WTC11 (cell line): ENCODE data around the gene MTCL1. TPM values are rescaled to one million over a fixed set of nuclear protein-coding genes. Genes with fewer than 3 reads are reported as not detected.

Source experiments
- ATAC-seq: fragments of 200-7000 bp; cut with Tn5 transposase; 2 replicates; pipeline ENCODE4 v1.10.0; 2021; ENCODE audit warnings: mild to moderate bottlenecking, moderate library complexity
- CTCF ChIA-PET: fragments of 300-600 bp; sonication (Branson Sonifier 250); formaldehyde crosslinking; loops from one replicate; lab custom pipeline; 2021; ENCODE audit warnings: antibody characterized with exemption; lab: Charles Lee
- POLR2A ChIA-PET: fragments of 350-600 bp; sonication (Branson Sonifier 250); formaldehyde crosslinking; loops from one replicate; lab custom pipeline; 2021; ENCODE audit warnings: antibody characterized with exemption; lab: Charles Lee
- DNase-seq: peaks from one replicate; pipeline ENCODE4 v3.0.0; 2021; ENCODE audit warnings: low spot score
- H3K27ac Mint-ChIP-seq: 2 replicates; pipeline ENCODE4 v1.8.0; 2021; ENCODE audit warnings: mixed read lengths
- H3K27me3 Mint-ChIP-seq: 2 replicates; pipeline ENCODE4 v1.8.0; 2021; ENCODE audit warnings: low read depth, mild to moderate bottlenecking, moderate library complexity, mixed read lengths
- H3K36me3 Mint-ChIP-seq: 2 replicates; pipeline ENCODE4 v1.8.0; 2021; ENCODE audit warnings: mixed read lengths
- H3K4me1 Mint-ChIP-seq: 2 replicates; pipeline ENCODE4 v1.8.0; 2022; ENCODE audit warnings: mixed read lengths
- H3K4me3 Mint-ChIP-seq: 2 replicates; pipeline ENCODE4 v1.8.0; 2021; ENCODE audit warnings: mild to moderate bottlenecking, moderate library complexity, mixed read lengths
- H3K9me3 Mint-ChIP-seq: 2 replicates; pipeline ENCODE4 v1.8.0; 2021; ENCODE audit warnings: mixed read lengths
- AFF4 ChIP-seq: sonication (generic); formaldehyde crosslinking; IDR thresholded peaks from 2 replicates; pipeline ENCODE4 v1.8.1; 2023; ENCODE audit warnings: mild to moderate bottlenecking, missing genetic modification reagents, borderline replicate concordance
- ARID4B ChIP-seq: sonication (generic); formaldehyde crosslinking; IDR thresholded peaks from 2 replicates; pipeline ENCODE4 v1.8.0; 2023; ENCODE audit warnings: missing genetic modification reagents, mild to moderate bottlenecking, borderline replicate concordance
- ATF6 ChIP-seq: sonication (generic); formaldehyde crosslinking; IDR thresholded peaks from 2 replicates; pipeline ENCODE4 v1.8.1; 2023; ENCODE audit warnings: mild to moderate bottlenecking, missing genetic modification reagents
- E2F4 ChIP-seq: sonication (generic); formaldehyde crosslinking; IDR thresholded peaks from 2 replicates; pipeline ENCODE4 v1.8.1; 2022; ENCODE audit warnings: low read depth, mild to moderate bottlenecking, moderate library complexity, missing genetic modification reagents, borderline replicate concordance
- ELF4 ChIP-seq: sonication (generic); formaldehyde crosslinking; IDR thresholded peaks from 2 replicates; pipeline ENCODE4 v1.8.1; 2022; ENCODE audit warnings: low read depth, mild to moderate bottlenecking, moderate library complexity, missing genetic modification reagents
- FOXP1 ChIP-seq: sonication (generic); formaldehyde crosslinking; IDR thresholded peaks from 2 replicates; pipeline ENCODE4 v1.8.0; 2022; ENCODE audit warnings: missing genetic modification reagents, mild to moderate bottlenecking, moderate library complexity, borderline replicate concordance
- FOXP4 ChIP-seq: sonication (generic); formaldehyde crosslinking; IDR thresholded peaks from 2 replicates; pipeline ENCODE4 v1.8.0; 2022; ENCODE audit warnings: mild to moderate bottlenecking, missing genetic modification reagents
- HMGA2 ChIP-seq: fragments of 250-450 bp; sonication (Bioruptor Pico); IDR thresholded peaks from 2 replicates; pipeline ENCODE4 v1.4.0; 2021; ENCODE audit warnings: mild to moderate bottlenecking, moderate library complexity
- IRF1 ChIP-seq: sonication (generic); formaldehyde crosslinking; IDR thresholded peaks from 2 replicates; pipeline ENCODE4 v1.8.0; 2023; ENCODE audit warnings: missing genetic modification reagents
- KAT7 ChIP-seq: sonication (generic); formaldehyde crosslinking; IDR thresholded peaks from 2 replicates; pipeline ENCODE4 v1.8.1; 2023; ENCODE audit warnings: missing genetic modification reagents, mild to moderate bottlenecking, borderline replicate concordance
- MXD4 ChIP-seq: fragments of 250-450 bp; sonication (Bioruptor Pico); IDR thresholded peaks from 2 replicates; pipeline ENCODE4 v1.8.0; 2021; ENCODE audit warnings: mild to moderate bottlenecking, moderate library complexity, borderline replicate concordance
- MYBL2 ChIP-seq: sonication (generic); formaldehyde crosslinking; IDR thresholded peaks from 2 replicates; pipeline ENCODE4 v1.8.1; 2023; ENCODE audit warnings: mild to moderate bottlenecking, moderate library complexity, missing genetic modification reagents
- NFYB ChIP-seq: sonication (generic); formaldehyde crosslinking; conservative IDR thresholded peaks from 2 replicates; pipeline ENCODE4 v1.8.0; 2022; ENCODE audit warnings: low read depth, missing genetic modification reagents
- TEAD1 ChIP-seq: sonication (generic); formaldehyde crosslinking; IDR thresholded peaks from 2 replicates; pipeline ENCODE4 v1.8.0; 2022; ENCODE audit warnings: mild to moderate bottlenecking, missing genetic modification reagents
- TEAD4 ChIP-seq: sonication (generic); formaldehyde crosslinking; IDR thresholded peaks from 2 replicates; pipeline ENCODE4 v1.8.0; 2022; ENCODE audit warnings: mild to moderate bottlenecking, missing genetic modification reagents
- USF1 ChIP-seq: sonication (generic); formaldehyde crosslinking; IDR thresholded peaks from 2 replicates; pipeline ENCODE4 v1.8.0; 2022; ENCODE audit warnings: mild to moderate bottlenecking, missing genetic modification reagents
- USF2 ChIP-seq: sonication (generic); formaldehyde crosslinking; IDR thresholded peaks from 2 replicates; pipeline ENCODE4 v1.8.1; 2023; ENCODE audit warnings: mild to moderate bottlenecking, missing genetic modification reagents, moderate library complexity
- total RNA-seq: library from RNA; stranded (reverse); gene quantifications from 3 replicates; pipeline ENCODE4 v1.2.3, GENCODE V29; 2021

Gene MTCL1
- total RNA-seq, 1 experiment from 2014 or later: 64.3 TPM

GRCh38 chr18:8871489-8871888 is 166.1 kb downstream of the MTCL1 start:
- CTCF ChIA-PET: no interaction called here
- DNase-seq (no peak), ATAC-seq (no peak)
- Mint-ChIP-seq H3K4me3 (no peak overlapping the region), H3K36me3 (no peaks in the 10 kb centered on the region), H3K9me3 (peaks cover 5% of the 10 kb centered on the region; the same call in 1 of the 2 replicates)
- TF ChIP-seq E2F4 (CRISPR knock-in tag) (no peak), NFYB (no peak), USF1 (CRISPR knock-in tag) (no peak), TEAD4 (CRISPR knock-in tag) (no peak), MYBL2 (no peak), HMGA2 (CRISPR knock-in tag) (no peak), TEAD1 (CRISPR knock-in tag) (no peak), IRF1 (CRISPR knock-in tag) (no peak), AFF4 (CRISPR knock-in tag) (no peak)
- TF ChIP-seq, all 79 proteins: peak for 0
- Mint-ChIP-seq H3K27me3 (no peaks in the 10 kb centered on the region), H3K4me1 (no peaks in the 10 kb centered on the region), H3K27ac (no peak overlapping the region)
- POLR2A ChIA-PET: no interaction called here

GRCh38 chr18:8874872-8875271 is 169.5 kb downstream of the MTCL1 start:
- TF ChIP-seq ELF4 (CRISPR knock-in tag) (no peak), ATF6 (CRISPR knock-in tag) (no peak), FOXP4 (no peak), ARID4B (CRISPR knock-in tag) (no peak), USF2 (CRISPR knock-in tag) (no peak), FOXP1 (CRISPR knock-in tag) (no peak), MXD4 (no peak), KAT7 (CRISPR knock-in tag) (no peak)
- TF ChIP-seq, all 79 proteins: peak for 0
- CTCF ChIA-PET: no interaction called here
- H3K36me3 Mint-ChIP-seq: no peaks in the 10 kb centered on the region
- POLR2A ChIA-PET: no interaction called here
- H3K27me3 Mint-ChIP-seq: no peaks in the 10 kb centered on the region
- H3K9me3 Mint-ChIP-seq: peaks cover 8% of the 10 kb centered on the region
- no peak overlapping the region for H3K27ac Mint-ChIP-seq
- no peaks in the 10 kb centered on the region for H3K4me1 Mint-ChIP-seq
- DNase-seq: no peak
- H3K4me3 Mint-ChIP-seq: no peak overlapping the region
- ATAC-seq: no peak
